Psoas muscle (tissue), 8 donors: ENCODE results near the gene ARHGEF4. TPM values are rescaled to one million over a fixed set of nuclear protein-coding genes. Genes with fewer than 3 reads are reported as not detected.

ENCODE experiments used
- ATAC-seq, 4 donors: fragments of 200-7000 bp; cut with Tn5 transposase; one replicate each; pipeline ENCODE4 v1.9.1; 2020; ENCODE audit warnings: moderate library complexity in 3 of 4, mild to moderate bottlenecking in 2 of 4
- DNase-seq, 2 donors: peaks; one replicate each; pipeline ENCODE4 v3.0.0-alpha.2; 2020
- H3K27ac ChIP-seq: fragments of 200-600 bp; one replicate; pipeline ENCODE4 v1.8.0; 2022
- H3K27me3 ChIP-seq, 3 donors: fragments of 200-600 bp in 1 of 3; one replicate each; pipeline versions ENCODE4 v1.6.1 to v1.8.0; 2013 to 2022; ENCODE audit warnings: low read length in 2 of 3, mild to moderate bottlenecking in 2 of 3, moderate library complexity in 1 of 3; ENCODE audit not compliant: insufficient read depth in 3 of 3
- H3K36me3 ChIP-seq, 2 donors: fragments of 200-600 bp in 1 of 2; one replicate each; pipeline versions ENCODE4 v1.6.1 to v1.8.0; 2013 to 2022; ENCODE audit warnings: low read depth in 1 of 2, mild to moderate bottlenecking in 1 of 2, moderate library complexity in 1 of 2; ENCODE audit not compliant: insufficient read depth in 1 of 2
- H3K4me1 ChIP-seq: fragments of 200-600 bp; one replicate; pipeline ENCODE4 v1.8.0; 2022
- H3K4me3 ChIP-seq: fragments of 200-600 bp; one replicate; pipeline ENCODE4 v1.8.0; 2022; ENCODE audit warnings: mild to moderate bottlenecking
- H3K9me3 ChIP-seq: fragments of 200-600 bp; one replicate; pipeline ENCODE4 v1.8.0; 2022
- WGBS, 3 donors: extraction: QIAGEN DNeasy Blood & Tissue Kit; methylation state at CpG; one replicate each; pipeline versions ENCODE4 v1.1.6 to v1.1.7; 2013; 5-methylcytosine and 5-hydroxymethylcytosine counted together
- intact Hi-C, 2 donors: fragments of 100-400 bp; cut with DNase I; formaldehyde crosslinking; loops; one replicate each; pipeline versions ENCODE4 v1.11.0 to v1.14.2; 2022
- polyA plus RNA-seq, 3 donors: library from polyadenylated mRNA; stranded (reverse); fragments of 200-250 nt; gene quantifications; one replicate each; pipeline ENCODE4 v1.2.3, GENCODE V29; 2013
- total RNA-seq, 4 donors: library from RNA; stranded (reverse); fragmentation: NEBNext Ultra II Directional in 2 of 4; extraction: Animal tissue kit (Norgen Biotek cat#: 25700) in 2 of 4; gene quantifications; one replicate each; pipeline versions ENCODE4 v1.2.1 to v1.2.4, GENCODE V29; 2021 to 2023
- TF ChIP-seq, protein P1 (sequence below): fragments of 200-600 bp; IDR thresholded peaks from one replicate; pipeline ENCODE4 v1.8.0; 2022; ENCODE audit warnings: antibody characterized with exemption
- donor health status: healthy with polysubstance abuse.
- donor health status: DM: no; HTN: no; CAD: no; lungs with moderate emphysema.
- donor health status: Bipolar disorder and iron deficiency.
- donor health status: healthy.
- donor health status: DM: yes; HTN: yes; CAD: no.
- donor health status: DM: no; HTN: no; CAD: no.
- donor health status: DM: no; HTN: no; CAD: no.
- donor health status: DM: yes; HTN: yes; CAD: no.

Gene ARHGEF4
- total and polyA plus RNA-seq, 7 donors = 0.63 to 6.9 (median 3.7) TPM

DNA sequence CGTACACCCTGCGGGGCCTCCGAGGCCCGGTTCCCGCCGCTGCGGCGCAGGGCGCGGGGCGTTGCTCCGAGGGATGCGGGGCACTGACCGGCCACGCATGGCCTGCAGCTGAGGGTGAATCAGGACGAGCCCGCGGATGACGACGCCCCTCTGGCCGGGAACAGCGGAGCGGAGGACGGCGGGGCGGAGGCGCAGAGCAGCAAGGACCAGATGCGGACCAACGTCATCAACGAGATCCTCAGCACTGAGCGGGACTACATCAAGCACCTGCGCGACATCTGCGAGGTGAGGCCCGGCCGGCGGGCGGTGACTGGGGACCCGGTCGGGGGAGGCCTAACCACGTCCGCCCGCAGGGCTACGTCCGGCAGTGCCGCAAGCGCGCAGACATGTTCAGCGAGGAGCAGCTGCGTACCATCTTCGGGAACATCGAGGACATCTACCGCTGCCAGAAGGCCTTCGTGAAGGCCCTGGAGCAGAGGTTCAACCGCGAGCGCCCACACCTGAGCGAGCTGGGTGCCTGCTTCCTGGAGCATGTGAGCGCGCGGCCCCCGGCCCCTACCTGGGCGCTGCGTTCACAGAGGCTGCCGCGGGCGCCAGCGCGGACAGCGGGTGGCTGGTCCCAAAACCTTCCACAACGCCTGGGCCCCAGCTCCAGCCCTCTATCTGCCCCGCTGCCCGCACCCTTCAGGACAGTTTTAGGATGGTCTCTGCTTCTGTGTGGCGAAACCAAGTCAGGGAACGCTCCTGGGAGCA lies 203.4 kb downstream of the ARHGEF4 start:
- 50 to 63% (median 58%) methylated on average over 72 to 75 of the region's 75 CpGs for WGBS, 3 donors
- intact Hi-C loops = no loop called here

DNA sequence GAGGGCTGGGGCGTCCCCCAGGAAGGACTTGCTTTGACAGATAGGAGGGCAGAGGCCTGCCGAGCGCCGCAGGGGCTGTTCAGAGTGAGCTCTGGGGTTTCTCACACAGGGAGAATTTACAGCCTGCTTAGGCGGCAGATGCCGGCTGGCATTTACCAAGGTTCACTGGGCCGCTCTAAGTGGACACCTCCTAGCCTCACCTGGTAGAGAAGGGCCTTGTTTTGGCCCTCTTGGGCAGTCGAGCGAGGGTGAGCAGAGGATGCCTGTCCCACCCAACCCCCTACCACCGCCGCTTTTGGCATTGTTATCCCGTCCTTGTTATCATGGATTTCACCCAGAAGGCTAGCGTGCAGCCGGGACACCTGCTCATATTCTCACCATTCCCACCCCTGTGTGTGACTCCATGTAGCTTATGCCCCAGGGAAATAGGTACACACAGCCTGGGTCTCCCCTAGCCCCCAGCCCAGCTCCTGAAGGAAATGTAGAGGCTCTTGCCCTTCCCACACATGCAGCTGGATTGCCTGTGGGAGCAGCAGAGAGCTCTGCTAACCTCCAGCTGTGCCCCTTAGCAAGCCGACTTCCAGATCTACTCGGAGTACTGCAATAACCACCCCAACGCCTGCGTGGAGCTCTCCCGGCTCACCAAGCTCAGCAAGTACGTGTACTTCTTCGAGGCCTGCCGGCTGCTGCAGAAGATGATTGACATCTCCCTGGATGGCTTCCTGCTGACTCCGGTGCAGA lies 204.1 kb downstream of the ARHGEF4 start:
- peaks cover 0 to 8% of the 10 kb centered on the region in 2 donors for H3K36me3 ChIP-seq
- no peak overlapping the region for H3K4me3 ChIP-seq

More for the DNA sequence above, 203.4 kb downstream of the ARHGEF4 start:
- no peaks in the 10 kb centered on the region for H3K9me3 ChIP-seq
- H3K4me3 ChIP-seq = no peak overlapping the region
- ATAC-seq (no peak), DNase-seq (no peak)
- TF ChIP-seq, protein P1, sequence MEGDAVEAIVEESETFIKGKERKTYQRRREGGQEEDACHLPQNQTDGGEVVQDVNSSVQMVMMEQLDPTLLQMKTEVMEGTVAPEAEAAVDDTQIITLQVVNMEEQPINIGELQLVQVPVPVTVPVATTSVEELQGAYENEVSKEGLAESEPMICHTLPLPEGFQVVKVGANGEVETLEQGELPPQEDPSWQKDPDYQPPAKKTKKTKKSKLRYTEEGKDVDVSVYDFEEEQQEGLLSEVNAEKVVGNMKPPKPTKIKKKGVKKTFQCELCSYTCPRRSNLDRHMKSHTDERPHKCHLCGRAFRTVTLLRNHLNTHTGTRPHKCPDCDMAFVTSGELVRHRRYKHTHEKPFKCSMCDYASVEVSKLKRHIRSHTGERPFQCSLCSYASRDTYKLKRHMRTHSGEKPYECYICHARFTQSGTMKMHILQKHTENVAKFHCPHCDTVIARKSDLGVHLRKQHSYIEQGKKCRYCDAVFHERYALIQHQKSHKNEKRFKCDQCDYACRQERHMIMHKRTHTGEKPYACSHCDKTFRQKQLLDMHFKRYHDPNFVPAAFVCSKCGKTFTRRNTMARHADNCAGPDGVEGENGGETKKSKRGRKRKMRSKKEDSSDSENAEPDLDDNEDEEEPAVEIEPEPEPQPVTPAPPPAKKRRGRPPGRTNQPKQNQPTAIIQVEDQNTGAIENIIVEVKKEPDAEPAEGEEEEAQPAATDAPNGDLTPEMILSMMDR = no peak
- H3K36me3 ChIP-seq = peaks cover 0 to 8% of the 10 kb centered on the region in 2 donors
- no peak overlapping the region for H3K27ac ChIP-seq
- H3K4me1 ChIP-seq = peaks cover 5% of the 10 kb centered on the region
- peaks cover 0 to 3% (median 0%) of the 10 kb centered on the region in 3 donors for H3K27me3 ChIP-seq

DNA sequence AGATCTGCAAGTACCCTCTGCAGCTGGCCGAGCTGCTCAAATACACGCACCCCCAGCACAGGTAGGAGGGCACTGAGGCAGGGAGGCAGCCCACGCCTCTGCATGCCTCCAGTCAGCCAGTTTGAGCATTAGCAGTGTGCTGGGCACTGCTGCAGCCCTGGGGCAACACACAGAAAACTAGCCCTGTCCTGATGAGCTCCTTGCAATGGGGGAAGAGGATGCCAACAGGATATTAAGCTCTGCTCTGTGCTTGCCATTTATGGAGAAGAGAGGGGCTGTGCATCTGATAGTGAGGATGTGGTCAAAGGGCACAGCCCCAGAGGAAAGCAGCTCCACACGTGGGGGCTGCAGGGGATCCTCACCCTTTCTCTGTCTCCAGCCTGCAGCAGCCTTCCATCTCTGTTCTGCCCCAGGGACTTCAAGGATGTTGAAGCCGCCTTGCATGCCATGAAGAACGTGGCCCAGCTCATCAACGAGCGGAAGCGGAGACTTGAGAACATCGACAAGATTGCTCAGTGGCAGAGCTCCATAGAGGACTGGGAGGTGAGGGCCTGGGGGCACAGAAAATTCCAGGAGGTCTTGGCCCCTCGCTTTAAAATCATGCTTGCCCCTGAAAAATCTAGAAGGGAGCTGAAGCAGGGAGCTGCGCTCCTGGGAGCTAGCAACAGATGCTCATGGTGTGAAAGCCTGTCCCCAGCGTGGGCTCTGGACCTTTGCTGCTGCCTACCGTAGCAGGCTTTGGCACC lies 204.9 kb downstream of the ARHGEF4 start:
- WGBS, 3 donors = 83 to 90% (median 87%) methylated on average over 14 of the region's 14 CpGs
- peaks cover 16% of the 10 kb centered on the region for H3K4me1 ChIP-seq
- H3K9me3 ChIP-seq = no peaks in the 10 kb centered on the region
- H3K4me3 ChIP-seq = no peak overlapping the region
- ATAC-seq (no peak), DNase-seq (no peak)
- intact Hi-C loops = no loop called here
- H3K27me3 ChIP-seq = no peaks in the 10 kb centered on the region
- H3K36me3 ChIP-seq = peaks cover 0 to 8% of the 10 kb centered on the region in 2 donors
- TF ChIP-seq, protein P1 = no peak
- H3K27ac ChIP-seq = no peak overlapping the region

More for the DNA sequence above, 204.1 kb downstream of the ARHGEF4 start:
- ATAC-seq (peak in 3 of 4 donors; percentile 11 to 55 (median 19)), DNase-seq (no peak)
- H3K27ac ChIP-seq = no peak overlapping the region
- TF ChIP-seq, protein P1 = no peak
- intact Hi-C loops = no loop called here
- no peaks in the 10 kb centered on the region for H3K9me3 ChIP-seq
- H3K4me1 ChIP-seq = peaks cover 8% of the 10 kb centered on the region
- WGBS, 3 donors = 62 to 67% (median 66%) methylated on average over 22 to 23 of the region's 23 CpGs
- H3K27me3 ChIP-seq = peaks cover 0 to 2% (median 0%) of the 10 kb centered on the region in 3 donors

DNA sequence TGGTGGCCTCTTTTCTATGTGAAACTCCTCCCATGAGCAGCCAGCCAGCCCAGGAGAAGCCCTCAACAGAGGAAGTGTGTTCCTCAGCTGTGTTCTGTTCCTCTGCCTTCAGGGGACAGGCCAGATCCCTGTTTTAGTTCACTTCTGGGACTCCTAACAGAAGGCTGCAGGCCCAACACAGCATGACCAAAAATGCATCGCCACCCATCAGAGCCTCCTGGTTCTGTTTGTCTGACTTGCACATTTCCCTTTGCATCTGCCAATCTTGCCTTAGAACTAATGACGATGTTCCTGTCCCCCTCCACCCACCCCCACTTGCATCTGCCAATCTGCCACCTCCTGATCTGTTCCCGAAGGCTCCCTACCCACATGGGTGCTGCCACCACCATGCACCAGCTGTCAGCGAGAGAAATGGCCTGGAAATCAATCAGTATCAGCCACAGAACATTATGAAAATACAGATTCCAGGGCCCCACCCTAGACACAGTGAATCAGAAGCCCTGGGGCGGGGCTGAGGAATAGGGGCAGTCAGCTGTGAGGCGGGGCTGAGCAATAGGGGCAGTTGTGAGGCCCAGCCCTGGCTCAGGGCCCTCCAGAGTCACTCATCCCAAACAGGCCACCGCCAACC lies 205.5 kb downstream of the ARHGEF4 start:
- no peak for DNase-seq
- Histone ChIP-seq H3K27me3 (no peaks in the 10 kb centered on the region), H3K9me3 (no peaks in the 10 kb centered on the region), H3K4me3 (no peak overlapping the region), H3K4me1 (peaks cover 23% of the 10 kb centered on the region), H3K27ac (no peak overlapping the region), H3K36me3 (peaks cover 0 to 14% of the 10 kb centered on the region in 2 donors)
- no peak for ATAC-seq
- intact Hi-C loops = no loop called here
- 81 to 86% (median 85%) methylated on average over 7 of the region's 7 CpGs for WGBS, 3 donors
- TF ChIP-seq, protein P1 = no peak
